Measurements from ENCODE around the gene ABCB6.

ABCB6 gene

GRCh38 chr2:219249203-219249980 is 30.6 kb upstream of the ABCB6 start:
- no peak overlapping the region for H2AFZ ChIP-seq (ENCODE audit: low read depth, low read length)
- H3K27me3 ChIP-seq (ENCODE audit: insufficient read depth, low read length, poor library complexity) = peaks cover 29% of the 10 kb centered on the region
- H3K4me1 ChIP-seq (ENCODE audit: insufficient read depth, low read length) = peaks cover 70% of the 10 kb centered on the region
- no peak for TF ChIP-seq EZH2 (IDR thresholded peaks at IDR 0.05; ENCODE audit: borderline replicate concordance, low read depth, low read length, severe bottlenecking)
- no peak for TF ChIP-seq CTCF (IDR thresholded peaks at IDR 0.05; ENCODE audit: borderline replicate concordance, extremely low read depth, low read length, poor library complexity, severe bottlenecking)
- 0 out of 2 replicates have a peak overlapping the region, but pooled peaks have one; percentile 10 for H3K27ac ChIP-seq (ENCODE audit: low read length)
- H4K20me1 ChIP-seq (ENCODE audit: insufficient read depth, low read length) = peaks cover 50% of the 10 kb centered on the region
- no peak overlapping the region for H3K4me3 ChIP-seq (ENCODE audit: low read depth in 1 of 2, low read length in 2 of 2)
- ATAC-seq (ENCODE audit: insufficient read depth, low read depth) (no peak), DNase-seq (peak; percentile 41)
- no peak overlapping the region for H3K4me2 ChIP-seq (ENCODE audit: insufficient read depth, low read length)
- peaks cover 14% of the 10 kb centered on the region for H3K79me2 ChIP-seq (ENCODE audit: insufficient read depth, low read length)
- no peaks in the 10 kb centered on the region for H3K9me3 ChIP-seq (ENCODE audit: insufficient read depth, low read length, severe bottlenecking)
- H3K36me3 ChIP-seq (ENCODE audit: insufficient read depth, low read length) = peaks cover 6% of the 10 kb centered on the region
- H3K9ac ChIP-seq (ENCODE audit: low read depth, low read length) = no peak overlapping the region

GRCh38 chr2:219248845-219249202 is 30.1 kb upstream of the ABCB6 start:
- peaks cover 6% of the 10 kb centered on the region for H3K36me3 ChIP-seq (ENCODE audit: insufficient read depth, low read length)
- DNase-seq (no peak), ATAC-seq (ENCODE audit: insufficient read depth, low read depth) (no peak)
- no peak overlapping the region for H3K27ac ChIP-seq (ENCODE audit: low read length)
- peaks cover 69% of the 10 kb centered on the region for H3K4me1 ChIP-seq (ENCODE audit: insufficient read depth, low read length)
- no peak overlapping the region for H3K9ac ChIP-seq (ENCODE audit: low read depth, low read length)
- peaks cover 14% of the 10 kb centered on the region for H3K79me2 ChIP-seq (ENCODE audit: insufficient read depth, low read length)
- no peak overlapping the region for H2AFZ ChIP-seq (ENCODE audit: low read depth, low read length)
- peaks cover 23% of the 10 kb centered on the region for H3K27me3 ChIP-seq (ENCODE audit: insufficient read depth, low read length, poor library complexity)
- H3K4me2 ChIP-seq (ENCODE audit: insufficient read depth, low read length) = no peak overlapping the region
- no peaks in the 10 kb centered on the region for H3K9me3 ChIP-seq (ENCODE audit: insufficient read depth, low read length, severe bottlenecking)
- no peak for TF ChIP-seq EZH2 (IDR thresholded peaks at IDR 0.05; ENCODE audit: borderline replicate concordance, low read depth, low read length, severe bottlenecking)
- no peak for TF ChIP-seq CTCF (IDR thresholded peaks at IDR 0.05; ENCODE audit: borderline replicate concordance, extremely low read depth, low read length, poor library complexity, severe bottlenecking)
- no peak overlapping the region for H3K4me3 ChIP-seq (ENCODE audit: low read depth in 1 of 2, low read length in 2 of 2)
- H4K20me1 ChIP-seq (ENCODE audit: insufficient read depth, low read length) = peaks cover 47% of the 10 kb centered on the region

GRCh38 chr2:219247678-219248642 is 29.2 kb upstream of the ABCB6 start:
- peaks cover 6% of the 10 kb centered on the region for H3K36me3 ChIP-seq (ENCODE audit: insufficient read depth, low read length)
- H3K79me2 ChIP-seq (ENCODE audit: insufficient read depth, low read length) = peaks cover 14% of the 10 kb centered on the region
- DNase-seq = peak; percentile 87
- no peaks in the 10 kb centered on the region for H3K9me3 ChIP-seq (ENCODE audit: insufficient read depth, low read length, severe bottlenecking)
- H2AFZ ChIP-seq (ENCODE audit: low read depth, low read length) = no peak overlapping the region; the same call in 1 of the 2 replicates
- ATAC-seq (ENCODE audit: insufficient read depth, low read depth) = peak; percentile 88
- H3K27me3 ChIP-seq (ENCODE audit: insufficient read depth, low read length, poor library complexity) = peaks cover 15% of the 10 kb centered on the region
- peak overlapping the region in 1 of 2 experiments; percentile 87; a peak in 2 of 4 replicates for H3K4me3 ChIP-seq (ENCODE audit: low read depth in 1 of 2, low read length in 2 of 2)
- peak overlapping the region; percentile 90 for H3K9ac ChIP-seq (ENCODE audit: low read depth, low read length)
- H3K27ac ChIP-seq (ENCODE audit: low read length) = peak overlapping the region; percentile 77
- TF ChIP-seq CTCF (IDR thresholded peaks at IDR 0.05; ENCODE audit: borderline replicate concordance, extremely low read depth, low read length, poor library complexity, severe bottlenecking) (no peak), EZH2 (IDR thresholded peaks at IDR 0.05; ENCODE audit: borderline replicate concordance, low read depth, low read length, severe bottlenecking) (no peak)
- H4K20me1 ChIP-seq (ENCODE audit: insufficient read depth, low read length) = peaks cover 41% of the 10 kb centered on the region
- peaks cover 60% of the 10 kb centered on the region for H3K4me1 ChIP-seq (ENCODE audit: insufficient read depth, low read length)
- peak overlapping the region; percentile 84 for H3K4me2 ChIP-seq (ENCODE audit: insufficient read depth, low read length)

Measured in DND-41 (cell line).